ENCODE results near the gene MYLK3.

DNA sequence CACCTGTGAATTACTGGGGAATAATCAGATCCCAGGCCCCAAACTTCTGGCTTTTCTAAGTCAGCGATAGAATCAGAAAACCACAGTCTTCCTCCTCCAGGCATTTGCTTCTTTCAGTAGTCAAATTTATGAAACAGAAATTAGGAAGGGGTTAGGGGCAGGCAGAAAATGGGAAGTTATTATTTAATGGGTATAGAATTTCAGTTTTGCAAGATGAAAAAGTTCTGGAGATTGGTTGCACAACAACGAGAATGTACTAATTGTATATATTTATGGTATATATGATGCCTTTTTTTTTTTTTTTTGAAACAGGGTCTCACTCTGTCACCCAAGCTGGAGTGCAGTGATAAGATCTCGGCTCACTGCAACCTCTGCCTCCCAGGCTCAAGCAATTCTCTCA is 35.2 kb downstream of the MYLK3 start:
- TF ChIP-seq POLR2A (IDR thresholded peaks at IDR 0.05) = no peak
- TF ChIP-seq, protein P1, sequence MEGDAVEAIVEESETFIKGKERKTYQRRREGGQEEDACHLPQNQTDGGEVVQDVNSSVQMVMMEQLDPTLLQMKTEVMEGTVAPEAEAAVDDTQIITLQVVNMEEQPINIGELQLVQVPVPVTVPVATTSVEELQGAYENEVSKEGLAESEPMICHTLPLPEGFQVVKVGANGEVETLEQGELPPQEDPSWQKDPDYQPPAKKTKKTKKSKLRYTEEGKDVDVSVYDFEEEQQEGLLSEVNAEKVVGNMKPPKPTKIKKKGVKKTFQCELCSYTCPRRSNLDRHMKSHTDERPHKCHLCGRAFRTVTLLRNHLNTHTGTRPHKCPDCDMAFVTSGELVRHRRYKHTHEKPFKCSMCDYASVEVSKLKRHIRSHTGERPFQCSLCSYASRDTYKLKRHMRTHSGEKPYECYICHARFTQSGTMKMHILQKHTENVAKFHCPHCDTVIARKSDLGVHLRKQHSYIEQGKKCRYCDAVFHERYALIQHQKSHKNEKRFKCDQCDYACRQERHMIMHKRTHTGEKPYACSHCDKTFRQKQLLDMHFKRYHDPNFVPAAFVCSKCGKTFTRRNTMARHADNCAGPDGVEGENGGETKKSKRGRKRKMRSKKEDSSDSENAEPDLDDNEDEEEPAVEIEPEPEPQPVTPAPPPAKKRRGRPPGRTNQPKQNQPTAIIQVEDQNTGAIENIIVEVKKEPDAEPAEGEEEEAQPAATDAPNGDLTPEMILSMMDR (IDR thresholded peaks at IDR 0.05) = no peak
